Stimulated activated CD8-positive, alpha-beta memory T cell treated with anti-CD3 and anti-CD28 coated beads, Interleukin-4, amount 100 ng/mL, for 48 hours (primary cell): Measurements from ENCODE around the gene PRF1.

Experiments used
- DNase-seq: peaks from one replicate; pipeline ENCODE4 v3.0.0-alpha.2; 2020

Gene PRF1

GRCh38 chr10:70558871-70559810, 43.4 kb downstream of the PRF1 start:
- peak; percentile 89 for DNase-seq

GRCh38 chr10:70558295-70558694, 44.2 kb downstream of the PRF1 start:
- DNase-seq, result no peak

- DNase-seq, result no peak
Measured at GRCh38 chr10:70557876-70558275, 44.7 kb downstream of the PRF1 start.

GRCh38 chr10:70557086-70557845, 45.3 kb downstream of the PRF1 start:
- DNase-seq, result no peak

- DNase-seq, result no peak
Measured at GRCh38 chr10:70555371-70555770, 47.2 kb downstream of the PRF1 start.

GRCh38 chr10:70552586-70552985, 50.0 kb downstream of the PRF1 start:
- DNase-seq, result no peak

DNA sequence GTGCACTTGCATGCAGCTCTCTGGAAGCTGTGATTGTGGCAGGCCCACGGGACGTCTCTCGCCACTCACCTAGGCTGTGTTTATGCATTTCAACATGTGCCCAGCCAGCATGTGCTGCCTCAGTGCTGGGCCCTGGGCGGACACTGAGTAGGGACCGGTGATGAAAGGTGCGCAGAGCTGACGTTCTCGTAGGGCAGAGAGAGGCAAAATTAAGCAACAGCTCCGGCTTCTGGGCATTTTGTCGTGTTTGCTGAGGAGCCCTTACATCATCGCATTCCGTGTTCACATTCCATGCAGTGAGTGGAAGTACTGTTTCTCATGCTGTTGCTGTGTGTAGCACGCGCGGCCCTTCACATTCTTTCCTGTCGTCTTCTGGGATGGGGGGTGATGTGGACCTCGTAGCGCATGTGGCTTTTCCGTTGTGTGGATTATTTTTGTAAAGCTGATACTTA, 50.5 kb downstream of the PRF1 start:
- no peak for DNase-seq

GRCh38 chr10:70551466-70551865, 51.1 kb downstream of the PRF1 start:
- DNase-seq, result no peak

GRCh38 chr10:70550459-70550858, 52.1 kb downstream of the PRF1 start:
- DNase-seq, result no peak

- peak; percentile 85 for DNase-seq
Measured at GRCh38 chr10:70549962-70550458, 52.5 kb downstream of the PRF1 start.

DNA sequence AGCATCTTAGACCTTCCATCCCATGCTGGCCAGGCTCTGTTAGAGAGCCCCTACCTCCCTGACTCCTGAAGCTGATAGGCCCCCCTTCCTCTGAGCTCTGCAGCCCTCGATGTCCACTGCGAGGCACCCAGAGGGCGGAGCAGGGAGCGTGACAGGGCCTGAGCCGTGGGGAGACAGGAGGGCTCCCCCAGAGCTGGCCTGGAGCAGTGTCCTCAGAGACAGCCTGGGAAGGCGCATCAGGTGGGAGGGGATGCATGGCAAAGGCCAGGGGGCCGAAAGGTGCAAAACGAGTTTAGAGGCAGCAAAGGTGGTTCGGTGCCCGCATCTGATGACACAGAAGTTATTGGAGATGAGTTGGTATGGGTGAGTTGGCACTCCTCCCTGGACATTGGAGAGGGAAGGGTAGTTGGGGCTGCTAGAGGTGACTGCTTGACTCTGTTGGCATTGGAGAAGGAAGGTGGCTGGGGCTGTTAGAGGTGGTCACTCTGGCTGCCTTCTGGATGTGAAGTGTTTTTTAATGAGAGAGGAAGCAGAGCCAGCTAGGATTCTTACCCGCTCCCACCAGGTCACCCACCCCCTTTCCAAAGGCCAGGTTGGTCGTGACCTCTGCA, 53.1 kb downstream of the PRF1 start:
- no peak for DNase-seq
